Esophagus squamous epithelium (tissue), 5 donors: ENCODE results near the gene DNAJA4. TPM values are rescaled to one million over a fixed set of nuclear protein-coding genes. Genes with fewer than 3 reads are reported as not detected.

Experiments used
- DNase-seq: peaks from one replicate; lab custom pipeline; 2025; lab: John Stamatoyannopoulos, UW
- H3K27ac ChIP-seq, 4 donors: fragments of 200-600 bp; sonication (generic); one replicate each; pipeline ENCODE4 v1.5.1; 2016 to 2019; ENCODE audit warnings: mild to moderate bottlenecking in 1 of 4
- H3K27me3 ChIP-seq, 4 donors: fragments of 200-600 bp; sonication (generic); 1 replicate in 3 of 4; 2 replicates in 1 of 4; pipeline versions ENCODE4 v1.5.1 to v1.6.0; 2017 to 2021; ENCODE audit warnings: antibody characterized with exemption in 1 of 4
- H3K36me3 ChIP-seq, 3 donors: fragments of 200-600 bp; sonication (generic); one replicate each; pipeline ENCODE4 v1.5.1; 2016 to 2019
- H3K4me1 ChIP-seq, 3 donors: fragments of 200-600 bp; sonication (generic); one replicate each; pipeline ENCODE4 v1.5.1; 2017 to 2019
- H3K4me3 ChIP-seq, 4 donors: fragments of 200-600 bp; sonication (generic); 1 replicate in 3 of 4; 2 replicates in 1 of 4; pipeline ENCODE4 v1.5.1; 2016 to 2019; ENCODE audit warnings: mild to moderate bottlenecking in 2 of 4, moderate library complexity in 1 of 4
- H3K9me3 ChIP-seq, 3 donors: fragments of 200-600 bp; sonication (generic); one replicate each; pipeline ENCODE4 v1.5.1; 2016 to 2019
- CTCF ChIP-seq, 6 experiments: fragments of 450-650 bp in 4 of 6; fragments of 200-600 bp in 2 of 6; sonication (generic) in 2 of 6; IDR thresholded peaks; one replicate each; pipeline ENCODE4 v1.5.1; 2016 to 2019; ENCODE audit warnings: antibody characterized with exemption in 6 of 6, mild to moderate bottlenecking in 4 of 6, moderate library complexity in 4 of 6
- POLR2A ChIP-seq, 4 donors: fragments of 450-650 bp; IDR thresholded peaks; one replicate each; pipeline ENCODE4 v1.6.1; 2017; ENCODE audit warnings: antibody characterized with exemption in 4 of 4, mild to moderate bottlenecking in 4 of 4, moderate library complexity in 3 of 4
- WGBS, 2 donors: methylation state at CpG; one replicate each; pipeline ENCODE4 v1.1.5; 2018; 5-methylcytosine and 5-hydroxymethylcytosine counted together
- intact Hi-C: fragments of 100-400 bp; cut with DNase I; formaldehyde crosslinking; loops from one replicate; pipeline ENCODE4 v1.15.0; 2022
- total RNA-seq, 4 donors: library from RNA; depleted of rRNA; stranded (reverse); fragments of >200 nt; gene quantifications; one replicate each; pipeline ENCODE4 v1.1.0, GENCODE V29; 2016
- donor health status: DM: yes; HTN: yes; CAD: no.

The DNAJA4 gene
- total RNA-seq, 4 donors from 2014 or later, result 7.9 to 24.0 (median 15.7) TPM

GRCh38 chr15:78237146-78237545 is 27.2 kb upstream of the DNAJA4 start:
- Histone ChIP-seq H3K27ac (no peak overlapping the region), H3K4me1 (peaks cover 0 to 6% (median 0%) of the 10 kb centered on the region in 3 donors), H3K36me3 (no peaks in the 10 kb centered on the region), H3K27me3 (peaks cover 0 to 33% (median 0%) of the 10 kb centered on the region in 4 donors), H3K9me3 (no peaks in the 10 kb centered on the region), H3K4me3 (no peak overlapping the region)
- intact Hi-C loops, result loop anchor here (5.0 kb wide), 1 partner anchor 55 kb away; no protein-coding TSS in a partner anchor
- DNase-seq, result no peak
- WGBS, 2 donors, result 72 to 77% methylated on average over 1 to 6 of the region's 6 CpGs
- TF ChIP-seq POLR2A (IDR thresholded peaks at IDR 0.05) (no peak), CTCF (IDR thresholded peaks at IDR 0.05) (no peak)

GRCh38 chr15:78239811-78240210 is 24.6 kb upstream of the DNAJA4 start:
- Histone ChIP-seq H3K4me1 (peaks cover 0 to 16% (median 3%) of the 10 kb centered on the region in 3 donors), H3K27ac (no peak overlapping the region), H3K9me3 (no peaks in the 10 kb centered on the region), H3K27me3 (peaks cover 0 to 14% (median 0%) of the 10 kb centered on the region in 4 donors), H3K36me3 (no peaks in the 10 kb centered on the region), H3K4me3 (no peak overlapping the region)
- WGBS, 2 donors, result 80 to 84% methylated on average over 5 of the region's 5 CpGs
- TF ChIP-seq POLR2A (IDR thresholded peaks at IDR 0.05), result no peak
- DNase-seq, result no peak
- intact Hi-C loops, result loop anchor here (5.0 kb wide), 2 partner anchors 58 to 128 kb away; no protein-coding TSS in a partner anchor

- WGBS, 2 donors, result 0 to 10% methylated on average over 3 to 10 of the region's 12 CpGs
These were observed 23.3 kb upstream of the DNAJA4 start for GRCh38 chr15:78241017-78241416.

GRCh38 chr15:78242128-78242527 is 22.2 kb upstream of the DNAJA4 start:
- Histone ChIP-seq H3K27me3 (peaks cover 0 to 9% (median 0%) of the 10 kb centered on the region in 4 donors), H3K36me3 (no peaks in the 10 kb centered on the region), H3K4me1 (peaks cover 0 to 16% (median 3%) of the 10 kb centered on the region in 3 donors), H3K27ac (no peak overlapping the region), H3K9me3 (no peaks in the 10 kb centered on the region), H3K4me3 (no peak overlapping the region)
- WGBS, 2 donors, result 62 to 76% methylated on average over 4 to 5 of the region's 5 CpGs
- TF ChIP-seq CTCF (IDR thresholded peaks at IDR 0.05) (peak in 4 of 6 experiments; percentile 10 to 44 (median 14)), POLR2A (IDR thresholded peaks at IDR 0.05) (no peak)
- intact Hi-C loops, result loop anchor here (5.0 kb wide), 1 partner anchor 130 kb away; no protein-coding TSS in a partner anchor
- DNase-seq, result no peak

More at GRCh38 chr15:78241017-78241416, 23.3 kb upstream of the DNAJA4 start:
- peaks cover 0 to 16% (median 3%) of the 10 kb centered on the region in 3 donors for H3K4me1 ChIP-seq
- intact Hi-C loops, result loop anchor here (5.0 kb wide), 1 partner anchor 129 kb away; no protein-coding TSS in a partner anchor
- DNase-seq, result peak; percentile 16
- no peak overlapping the region for H3K27ac ChIP-seq
- TF ChIP-seq POLR2A (IDR thresholded peaks at IDR 0.05) (no peak), CTCF (IDR thresholded peaks at IDR 0.05) (peak; percentile 79 to 88 (median 85))
- no peaks in the 10 kb centered on the region for H3K9me3 ChIP-seq
- no peaks in the 10 kb centered on the region for H3K36me3 ChIP-seq
- H3K27me3 ChIP-seq, result peaks cover 0 to 9% (median 0%) of the 10 kb centered on the region in 4 donors
- H3K4me3 ChIP-seq, result no peak overlapping the region

- TF ChIP-seq POLR2A (IDR thresholded peaks at IDR 0.05), result no peak
- TF ChIP-seq CTCF (IDR thresholded peaks at IDR 0.05), result no peak
- H3K4me1 ChIP-seq, result peaks cover 0 to 16% (median 3%) of the 10 kb centered on the region in 3 donors
- H3K27ac ChIP-seq, result no peak overlapping the region
- peaks cover 0 to 9% (median 0%) of the 10 kb centered on the region in 4 donors for H3K27me3 ChIP-seq
- no peaks in the 10 kb centered on the region for H3K36me3 ChIP-seq
- intact Hi-C loops, result loop anchor here (5.0 kb wide), 1 partner anchor 131 kb away; no protein-coding TSS in a partner anchor
- 68 to 77% methylated on average over 4 to 5 of the region's 6 CpGs for WGBS, 2 donors
- no peak overlapping the region for H3K4me3 ChIP-seq
- H3K9me3 ChIP-seq, result no peaks in the 10 kb centered on the region
- no peak for DNase-seq
These were observed 21.3 kb upstream of the DNAJA4 start for GRCh38 chr15:78243058-78243457.
